ENCODE data around the gene GET3. TPM values are rescaled to one million over a fixed set of nuclear protein-coding genes. Genes with fewer than 3 reads are reported as not detected.

GET3 gene
- total RNA-seq, 1 experiment from 2014 or later: 110 TPM

- no peak for TF ChIP-seq ZSCAN18 (CRISPR knock-in tag; IDR thresholded peaks at IDR 0.05)
- TF ChIP-seq ZNF263 (CRISPR knock-in tag; IDR thresholded peaks at IDR 0.05; ENCODE audit: low read depth): no peak
- TF ChIP-seq RORB (CRISPR knock-in tag; IDR thresholded peaks at IDR 0.05): no peak
- 0 out of 2 replicates have a peak, but pooled peaks have one; percentile 56 for TF ChIP-seq E2F4 (CRISPR knock-in tag; IDR thresholded peaks at IDR 0.05; ENCODE audit: borderline replicate concordance, low read depth)
- no peak for TF ChIP-seq GRHL2 (CRISPR knock-in tag; IDR thresholded peaks at IDR 0.05; ENCODE audit: insufficient replicate concordance, severe bottlenecking)
- no peak for TF ChIP-seq KAT7 (CRISPR knock-in tag; IDR thresholded peaks at IDR 0.05; ENCODE audit: borderline replicate concordance)
- 0 out of 2 replicates have a peak, but pooled peaks have one; percentile 26 for TF ChIP-seq FOXP1 (CRISPR knock-in tag; IDR thresholded peaks at IDR 0.05; ENCODE audit: borderline replicate concordance)
- no peak for TF ChIP-seq USF1 (CRISPR knock-in tag; IDR thresholded peaks at IDR 0.05)
- TF ChIP-seq JAZF1 (CRISPR knock-in tag; IDR thresholded peaks at IDR 0.05): no peak
- no peak; the same call in 1 of the 2 replicates for TF ChIP-seq SMAD3 (CRISPR knock-in tag; IDR thresholded peaks at IDR 0.05; ENCODE audit: borderline replicate concordance)
- TF ChIP-seq SP1 (CRISPR knock-in tag; conservative IDR thresholded peaks at IDR 0.05): peak; percentile 64; the same call in 1 of the 2 replicates
- no peak for TF ChIP-seq SOX15 (CRISPR knock-in tag; IDR thresholded peaks at IDR 0.05)
- TF ChIP-seq HMGA2 (CRISPR knock-in tag; IDR thresholded peaks at IDR 0.05): no peak
- 0 out of 2 replicates have a peak, but pooled peaks have one; percentile 22 for TF ChIP-seq MYBL2 (CRISPR knock-in tag; IDR thresholded peaks at IDR 0.05)
- TF ChIP-seq GTF2I (CRISPR knock-in tag; conservative IDR thresholded peaks at IDR 0.05): no peak
- TF ChIP-seq CREM (CRISPR knock-in tag; IDR thresholded peaks at IDR 0.05): no peak
- TF ChIP-seq ELF4 (CRISPR knock-in tag; IDR thresholded peaks at IDR 0.05; ENCODE audit: low read depth): peak; percentile 75; the same call in 1 of the 2 replicates
- no peak for TF ChIP-seq EMX1 (CRISPR knock-in tag; IDR thresholded peaks at IDR 0.05)
- no peak for TF ChIP-seq IRF2 (CRISPR knock-in tag; IDR thresholded peaks at IDR 0.05; ENCODE audit: borderline replicate concordance, low read depth)
- 0 out of 2 replicates have a peak, but pooled peaks have one; percentile 56 for TF ChIP-seq TEAD1 (CRISPR knock-in tag; IDR thresholded peaks at IDR 0.05)
- no peak for TF ChIP-seq NR2C2 (CRISPR knock-in tag; IDR thresholded peaks at IDR 0.05)
- TF ChIP-seq ETV6 (CRISPR knock-in tag; IDR thresholded peaks at IDR 0.05): no peak; the same call in 1 of the 2 replicates
- no peak for TF ChIP-seq ATF2 (CRISPR knock-in tag; IDR thresholded peaks at IDR 0.05; ENCODE audit: borderline replicate concordance, low read depth)
- no peak for TF ChIP-seq ZNF425 (CRISPR knock-in tag; conservative IDR thresholded peaks at IDR 0.05)
- no peak for TF ChIP-seq IRF1 (CRISPR knock-in tag; IDR thresholded peaks at IDR 0.05)
- TF ChIP-seq AR (CRISPR knock-in tag; IDR thresholded peaks at IDR 0.05): no peak
Measured at GRCh38 chr19:12791345-12792050, 54.2 kb downstream of the GET3 start, which contains the start of gene JUNB (continued).
